COLO829 (cell line): Measurements from ENCODE around the gene UBL4A.
"Not testable (repeated sequence)": the region's sequence is repeated elsewhere in the genome, so short reads cannot be mapped to it uniquely, and the experiment has no call there.

Experiments used
- DNase-seq: peaks from one replicate; pipeline ENCODE4 v3.0.0; 2012; ENCODE audit warnings: low spot score

Gene UBL4A

DNA sequence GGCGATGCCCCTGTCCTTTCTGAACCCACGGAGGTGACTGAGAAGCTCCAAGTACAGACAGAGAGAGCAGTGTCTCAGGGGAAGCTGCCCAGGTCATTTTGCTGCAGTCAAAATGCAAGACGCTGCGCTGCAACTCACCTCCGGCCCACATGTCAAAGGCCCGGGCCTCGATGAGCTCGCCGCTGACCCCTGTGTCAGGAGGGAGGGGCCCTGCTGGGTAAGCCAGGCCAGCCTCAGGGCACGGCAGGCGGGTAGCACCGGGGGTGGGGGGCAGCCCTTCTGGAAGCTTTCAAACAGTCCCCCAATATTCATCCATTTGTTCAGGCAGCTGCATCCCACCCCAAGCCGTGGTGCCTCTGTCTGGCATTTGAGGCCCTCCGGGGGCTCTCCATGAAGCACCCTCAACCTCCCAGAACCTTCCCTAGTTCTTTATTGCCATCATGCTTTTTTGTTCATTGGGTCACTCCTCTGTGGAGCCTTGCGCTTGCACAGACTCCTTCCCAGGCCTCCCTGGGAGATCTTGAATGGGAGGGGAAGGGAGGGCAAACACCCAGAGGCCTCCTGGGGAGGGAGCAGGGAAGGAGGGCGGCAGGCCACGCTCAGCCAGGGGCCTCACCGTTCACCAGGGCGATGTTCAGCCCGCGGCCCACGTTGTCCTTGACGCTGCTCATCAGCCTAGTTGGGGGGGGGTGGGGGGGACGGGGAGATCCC is 21.4 kb upstream of the UBL4A start:
- DNase-seq, result no peak

DNA sequence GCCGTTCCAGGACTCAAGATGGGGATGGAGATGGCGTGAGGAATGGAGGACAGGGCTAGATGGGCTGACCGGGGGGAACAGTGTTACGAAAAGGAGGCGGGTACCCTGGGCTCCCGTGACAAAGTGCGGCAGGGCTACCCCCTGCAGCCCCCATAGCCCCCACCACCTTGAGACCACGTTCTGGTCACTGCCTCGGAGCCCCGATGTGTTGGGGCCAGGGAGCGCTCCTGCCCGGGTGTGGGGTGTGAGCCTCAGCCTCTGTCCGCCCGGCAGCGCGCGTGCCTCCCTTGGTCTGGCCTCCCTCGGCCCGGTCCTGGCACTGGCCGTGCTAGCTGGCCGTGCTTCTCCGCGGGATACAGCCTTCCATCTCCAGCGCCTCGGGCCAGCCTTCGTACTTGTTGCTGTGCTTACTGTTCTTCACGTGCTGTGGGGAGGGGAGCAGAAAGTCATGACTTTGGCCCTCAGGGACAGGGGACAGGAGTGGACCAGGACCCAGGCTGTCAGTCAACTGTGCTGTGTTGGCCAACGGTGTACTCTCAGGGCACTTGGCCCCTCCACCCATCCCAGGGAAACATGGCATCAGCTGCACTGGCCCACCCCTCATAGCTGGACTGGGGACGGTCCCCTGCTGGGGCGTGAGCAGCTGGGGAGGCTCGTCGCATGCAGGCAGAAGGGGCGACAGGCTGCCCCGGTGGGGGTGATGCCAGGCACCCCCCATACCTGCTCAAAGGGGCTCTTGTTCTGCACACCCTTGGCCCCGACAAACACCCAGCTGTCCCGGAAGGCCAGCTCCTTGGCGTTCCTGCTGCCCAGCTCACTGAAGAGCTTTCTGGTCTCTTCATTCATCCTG is 20.3 kb upstream of the UBL4A start:
- DNase-seq, result no peak

DNA sequence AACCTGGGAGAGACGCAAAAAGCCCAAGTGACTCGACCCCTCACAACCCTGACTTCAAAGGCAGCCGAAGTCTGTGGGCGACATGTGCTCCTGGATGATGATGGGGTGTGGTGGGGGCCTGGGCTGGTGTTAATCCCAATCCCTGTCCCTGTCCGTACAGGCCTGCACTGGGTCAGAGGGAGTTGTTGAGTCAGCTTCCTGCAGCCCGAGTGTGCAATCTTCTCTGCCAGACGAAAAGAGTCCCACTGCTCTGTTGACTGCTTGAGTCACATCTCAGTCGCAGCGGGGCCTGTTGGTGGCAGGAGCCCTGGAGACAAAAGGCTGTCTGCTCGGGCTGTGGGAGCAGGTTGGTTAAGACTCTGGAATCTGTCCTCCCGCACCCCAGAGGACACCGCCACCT is 19.3 kb upstream of the UBL4A start:
- no peak for DNase-seq

DNA sequence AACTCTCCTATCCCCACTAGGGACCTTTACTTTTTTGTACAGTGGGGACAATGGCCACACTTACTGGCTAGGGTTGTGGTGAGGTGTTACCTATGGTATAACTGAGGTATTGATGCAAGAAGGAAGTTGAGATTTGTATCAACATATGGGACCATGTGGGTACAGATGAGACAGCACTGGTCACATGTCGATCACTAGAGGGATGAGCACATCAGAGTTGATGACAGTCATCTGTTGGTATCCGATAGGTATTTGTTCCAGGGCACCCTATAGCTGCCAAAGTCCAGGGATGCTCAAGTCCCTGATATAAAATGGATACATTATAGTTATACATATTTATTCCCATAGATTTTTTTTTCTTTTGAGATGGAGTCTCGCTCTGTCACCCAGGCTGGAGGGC is 16.6 kb upstream of the UBL4A start:
- DNase-seq, result no peak

DNA sequence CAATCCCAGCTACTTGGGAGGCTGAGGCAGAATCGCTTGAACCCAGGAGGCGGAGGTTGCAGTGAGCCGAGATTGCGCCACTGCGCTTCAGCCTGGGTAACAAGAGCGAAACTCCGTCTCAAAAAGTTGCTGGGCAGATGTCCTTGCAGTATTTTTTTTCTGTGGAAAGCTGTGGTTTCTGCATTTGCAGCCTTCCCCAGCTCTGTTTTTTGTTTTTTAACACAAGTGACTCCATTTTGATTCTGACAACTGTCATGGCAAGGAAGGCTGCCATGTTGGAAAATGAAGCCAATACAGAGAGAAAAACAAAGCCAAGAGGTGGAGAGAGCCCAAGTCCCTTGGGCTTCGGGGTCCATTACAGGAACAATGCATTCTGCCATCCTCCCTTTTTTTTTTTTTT is 15.7 kb upstream of the UBL4A start:
- DNase-seq, result no peak

DNA sequence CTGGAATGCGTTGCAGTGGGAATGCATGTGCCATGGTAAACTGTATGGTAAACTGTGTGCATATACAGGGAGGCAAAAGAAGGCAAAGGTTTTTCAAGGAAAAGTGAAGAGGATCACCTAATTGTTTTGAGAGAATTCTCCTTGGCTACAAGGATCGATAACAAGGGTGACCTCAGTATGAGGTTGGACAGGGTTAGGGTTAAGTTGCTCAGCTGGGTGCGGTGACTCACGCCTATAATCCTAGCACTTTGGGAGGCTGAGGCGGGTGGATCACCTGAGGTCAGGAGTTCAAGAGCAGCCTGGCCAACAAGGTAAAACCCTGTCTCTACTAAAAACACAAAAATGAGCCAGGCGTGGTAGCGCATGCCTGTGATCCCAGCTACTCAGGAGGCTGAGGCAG is 15.0 kb upstream of the UBL4A start:
- DNase-seq, result not testable (repeated sequence)

DNA sequence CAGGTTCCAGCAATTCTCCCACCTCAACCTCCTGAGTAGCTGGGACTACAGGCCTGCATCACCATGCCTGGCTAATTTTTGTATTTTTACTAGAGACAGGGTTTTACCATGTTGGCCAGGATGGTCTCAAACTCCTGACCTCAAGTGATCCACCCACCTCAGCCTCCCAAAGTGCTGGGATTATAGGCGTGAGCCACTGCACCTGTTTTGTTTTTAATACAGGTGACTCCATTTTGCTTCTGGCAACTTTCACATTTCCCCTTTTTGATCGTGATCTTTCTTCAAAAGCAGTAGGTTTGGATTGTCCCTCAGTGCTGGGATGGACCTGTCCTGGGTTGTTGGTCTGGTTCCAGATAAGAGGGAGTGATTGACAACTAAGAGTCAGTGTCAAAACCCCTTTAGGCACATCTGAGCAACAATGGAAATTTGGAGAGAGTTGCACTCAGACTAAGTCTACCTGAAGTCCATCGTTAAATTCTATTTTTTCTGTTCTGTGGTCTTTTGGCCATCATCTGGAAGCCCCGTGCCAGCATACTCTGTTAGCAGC is 10.2 kb upstream of the UBL4A start:
- not testable (repeated sequence) for DNase-seq

DNA sequence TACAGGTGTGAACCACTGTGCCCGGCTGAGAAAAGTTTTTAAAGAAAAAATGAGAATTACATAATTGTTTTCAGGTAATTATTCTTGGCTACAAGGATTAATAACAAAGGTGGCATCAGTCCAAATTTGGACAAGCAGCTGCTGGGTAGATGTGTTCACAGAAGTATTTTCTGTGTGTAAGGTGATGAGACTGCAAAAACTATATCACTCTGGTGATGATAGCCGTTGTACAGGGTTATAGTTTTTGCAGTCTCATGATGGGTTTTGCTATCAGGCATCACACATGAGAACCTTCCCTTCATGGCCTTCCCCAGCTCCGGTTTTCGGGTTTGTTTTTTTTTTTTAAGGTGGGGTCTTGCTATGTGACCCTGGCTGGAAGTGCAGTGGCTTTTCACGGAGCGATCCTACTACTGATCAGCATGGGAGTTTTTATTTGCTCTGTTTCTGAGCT is 9.1 kb upstream of the UBL4A start:
- DNase-seq, result no peak

DNA sequence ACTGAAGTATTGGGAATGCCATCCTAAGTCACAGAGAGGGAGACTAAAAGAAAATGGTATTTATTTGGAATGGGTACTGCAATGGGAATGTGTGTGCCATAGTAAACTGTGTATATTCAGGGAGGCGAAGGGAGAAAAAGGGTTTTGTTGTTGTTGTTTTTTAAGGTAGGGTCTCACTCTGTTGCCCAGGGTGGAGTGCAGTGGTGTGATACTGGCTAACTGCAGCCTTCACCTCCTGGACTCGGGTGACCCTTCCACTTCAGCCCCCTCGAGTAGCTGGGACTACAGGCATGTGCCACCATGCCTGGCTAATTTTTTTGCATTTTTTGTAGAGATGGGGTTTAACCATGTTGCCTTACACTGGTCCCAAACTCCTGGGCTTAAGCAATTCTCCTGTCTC is 8.3 kb upstream of the UBL4A start:
- no peak for DNase-seq

DNA sequence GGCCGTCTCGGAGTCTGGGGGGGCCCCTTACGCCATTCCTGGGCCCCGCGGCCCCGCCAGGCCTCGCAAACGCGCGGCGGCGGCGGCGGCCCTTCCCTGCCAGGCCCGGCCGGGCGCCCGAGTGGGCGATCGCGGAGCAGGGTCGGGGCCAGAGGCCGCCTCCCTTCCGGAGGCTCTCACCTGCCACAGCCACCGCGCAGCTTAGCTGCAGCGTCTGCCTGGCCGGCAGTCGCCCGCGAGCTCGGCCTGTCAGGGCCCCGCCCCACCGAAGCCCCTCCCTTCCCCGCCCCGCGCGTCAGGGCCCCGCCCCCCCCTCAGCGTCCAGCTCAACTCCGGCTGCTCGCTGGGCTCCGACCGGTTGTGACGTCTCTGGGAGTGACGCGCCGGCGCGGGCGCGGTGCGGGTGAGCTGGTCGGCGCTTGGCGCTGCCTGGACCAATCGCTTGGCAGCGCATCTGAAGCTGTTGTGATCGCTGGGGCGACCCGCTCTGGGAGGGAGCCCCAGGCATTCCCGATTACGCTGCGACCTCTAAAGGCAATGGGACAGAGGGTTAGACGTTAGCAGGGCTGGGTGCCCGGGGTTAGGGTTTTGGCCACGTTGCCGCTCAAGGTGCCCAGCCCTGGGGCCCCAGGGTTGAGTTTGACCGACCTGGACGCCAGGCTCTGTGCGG is 4.1 kb upstream of the UBL4A start, which contains the start of gene SLC10A3:
Gene SLC10A3 (minus strand): TSS at position 216 of the 670 bp plus-strand sequence. CDS start 1,689 bp downstream, outside the sequence.
- peak; percentile 86 for DNase-seq

DNA sequence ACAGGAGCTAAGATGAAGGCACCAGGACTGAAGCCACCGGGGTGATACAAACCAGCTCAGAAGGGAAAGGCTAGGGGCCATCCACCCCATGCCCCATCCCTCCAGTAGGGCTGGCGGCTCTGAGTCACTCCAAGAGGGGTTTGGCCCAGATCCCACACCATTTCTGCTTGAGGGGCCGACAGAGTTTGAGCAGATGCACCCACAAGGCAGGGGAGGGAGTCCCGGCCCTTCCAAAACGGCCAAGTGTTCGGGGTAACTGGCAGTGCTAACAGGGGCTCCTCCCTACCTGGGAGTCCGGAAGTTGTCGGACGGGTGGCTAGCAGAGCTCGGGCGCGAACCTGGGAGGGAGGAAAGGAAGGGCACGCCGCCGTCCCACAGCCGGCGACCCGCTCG is 3.6 kb upstream of the UBL4A start:
- no peak for DNase-seq

DNA sequence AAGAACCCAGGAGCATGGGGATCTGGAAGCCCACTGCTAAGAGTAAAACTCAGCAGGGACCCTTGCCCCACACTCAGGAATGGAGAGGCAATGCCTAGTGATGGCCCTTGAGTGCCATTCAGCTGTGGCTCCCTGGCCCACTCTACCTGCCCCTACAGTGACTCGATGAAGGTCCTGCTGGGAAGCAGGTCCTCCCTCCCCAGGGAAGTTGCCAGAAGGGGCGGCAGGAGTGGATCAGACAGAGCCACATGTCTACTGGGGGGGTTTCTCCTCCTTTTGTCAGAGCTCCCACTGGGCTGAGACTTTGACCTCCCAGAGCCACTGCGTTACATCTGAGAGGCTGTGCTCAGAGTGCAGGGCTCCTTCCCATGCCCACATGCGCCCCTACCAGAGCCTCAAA is 2.8 kb upstream of the UBL4A start:
- no peak for DNase-seq

DNA sequence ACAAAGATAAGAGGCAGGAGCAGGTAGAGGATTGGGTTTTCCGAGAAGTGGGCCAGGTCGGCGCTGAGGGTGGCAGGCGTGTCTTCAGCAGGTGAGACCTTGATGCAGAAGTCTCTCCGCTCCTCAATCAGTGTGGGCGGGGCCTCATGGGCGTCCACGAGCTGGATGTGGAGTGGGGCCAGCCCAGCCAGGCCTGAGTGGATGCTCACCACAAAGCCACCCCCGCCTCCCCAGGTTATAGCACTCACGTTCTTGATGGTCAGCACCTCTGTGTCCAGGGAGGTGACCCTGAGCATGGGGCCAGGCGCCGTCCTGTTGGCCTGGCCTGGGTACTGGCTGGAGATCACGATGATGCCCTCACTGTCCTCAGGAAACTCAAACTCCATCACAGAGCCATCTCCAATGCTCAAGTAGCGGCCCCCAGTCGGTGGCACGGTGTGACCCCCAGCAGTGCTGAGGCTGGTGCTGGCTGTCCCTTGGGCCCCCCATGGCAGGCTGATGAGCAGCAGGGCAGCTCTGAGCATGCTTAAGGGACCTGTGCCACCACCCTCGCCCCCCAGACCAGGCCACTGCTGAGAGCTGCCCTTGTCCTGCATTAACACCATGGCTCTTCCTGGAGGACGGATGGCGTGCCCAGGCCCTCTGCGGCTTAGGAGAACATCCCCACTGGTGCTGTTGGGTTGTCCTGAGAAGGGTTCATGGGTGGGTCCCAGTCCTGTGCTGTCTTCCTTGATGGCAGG is 2.1 kb upstream of the UBL4A start:
- DNase-seq, result no peak

DNA sequence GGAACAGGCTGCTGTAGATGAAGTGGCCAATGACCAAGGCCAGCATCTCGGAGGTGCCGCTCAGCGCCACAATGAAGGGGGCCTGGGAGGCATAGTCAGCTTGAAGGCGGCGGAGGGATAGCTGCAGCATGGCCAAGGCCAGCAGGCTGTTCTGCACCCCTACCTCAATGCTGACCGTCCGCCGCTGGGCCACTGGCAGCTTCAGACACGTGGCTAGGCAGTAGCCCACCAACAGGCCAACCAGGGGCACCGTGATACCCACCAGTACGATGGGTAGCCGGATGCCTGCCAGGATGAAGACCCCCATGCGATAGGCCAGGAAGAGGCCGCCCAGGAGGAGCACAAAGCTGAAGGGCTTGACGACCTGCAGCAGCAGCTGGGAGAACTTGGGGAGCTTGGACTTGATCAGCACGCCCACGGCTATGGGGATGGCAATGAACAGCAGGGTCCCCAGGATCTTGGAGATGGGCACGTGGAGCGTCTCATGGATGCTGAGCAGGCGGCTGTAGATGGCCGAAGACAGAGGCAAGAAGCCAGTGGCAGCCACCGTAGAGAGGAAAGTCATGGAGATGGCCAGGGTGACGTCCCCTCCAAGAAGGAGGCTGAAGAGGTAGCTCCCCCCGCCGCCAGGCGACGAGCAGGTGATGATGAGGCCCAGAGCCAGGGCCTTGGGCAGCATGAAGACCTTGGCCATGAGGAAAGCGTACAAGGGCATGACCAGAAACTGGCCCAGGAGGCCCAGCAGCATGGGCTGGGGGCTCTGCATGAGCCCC is 1.3 kb upstream of the UBL4A start:
- no peak for DNase-seq

DNA sequence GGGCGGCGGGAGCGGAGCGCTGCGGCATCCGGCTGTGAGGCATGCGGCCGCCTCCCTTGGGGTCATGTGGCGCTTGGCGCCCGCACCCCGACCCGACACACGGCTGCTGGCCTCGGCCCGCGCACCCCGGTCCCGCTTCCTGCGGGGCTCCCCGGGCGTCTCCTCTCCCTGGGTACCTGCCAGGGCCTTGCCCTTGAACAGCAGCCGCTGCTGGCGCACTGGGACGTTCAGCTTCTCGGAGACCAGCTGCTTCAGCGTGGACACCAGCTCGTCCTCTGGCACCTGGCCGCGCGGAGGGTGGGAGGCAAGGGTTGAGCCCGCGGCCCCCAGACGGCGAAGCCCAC is 391 bp downstream of the UBL4A start:
- no peak for DNase-seq

DNA sequence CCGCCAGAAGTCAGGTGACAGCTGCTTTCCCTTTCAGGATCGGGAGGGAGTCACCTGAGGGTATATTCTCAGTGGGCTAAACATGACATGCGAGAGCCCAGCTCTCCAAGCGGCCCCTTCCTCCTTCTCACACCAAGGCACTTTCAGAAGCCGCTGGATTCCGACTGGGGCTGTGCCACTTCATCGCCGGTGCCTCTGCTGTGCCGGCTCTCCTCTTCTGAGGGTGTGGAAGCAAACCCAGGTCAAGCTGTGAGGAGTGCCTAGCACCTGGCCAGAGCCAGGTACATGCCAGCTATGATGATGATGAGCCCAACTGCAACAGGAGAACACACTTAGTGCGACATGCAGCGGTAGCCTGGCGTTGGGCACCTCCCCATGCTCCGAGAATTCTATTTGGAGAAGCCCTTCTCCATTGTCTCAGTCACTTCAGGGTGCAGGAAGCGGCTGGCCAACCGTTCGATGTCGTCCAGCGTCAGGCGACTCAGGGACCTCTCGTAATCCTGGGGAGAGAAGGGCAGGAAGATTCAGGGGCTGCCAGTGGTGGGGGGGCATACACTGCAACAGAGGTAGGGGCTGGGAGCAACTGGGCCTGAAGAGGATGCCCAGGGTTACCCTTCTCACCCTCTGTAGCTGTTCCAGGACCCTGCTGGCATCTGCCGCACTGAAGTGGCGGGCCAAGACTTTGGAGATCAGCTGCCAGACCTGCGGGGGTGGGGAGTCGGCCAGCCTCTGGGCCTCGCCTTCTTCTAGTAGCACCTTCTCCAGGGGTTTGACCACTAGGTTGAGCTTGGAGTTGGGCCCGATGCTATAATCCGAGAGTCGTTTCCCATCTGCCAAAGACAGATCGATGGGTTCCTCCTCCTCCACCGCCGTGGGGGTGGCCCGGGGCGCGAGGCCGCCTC is 1.0 kb downstream of the UBL4A start:
- DNase-seq, result no peak

DNA sequence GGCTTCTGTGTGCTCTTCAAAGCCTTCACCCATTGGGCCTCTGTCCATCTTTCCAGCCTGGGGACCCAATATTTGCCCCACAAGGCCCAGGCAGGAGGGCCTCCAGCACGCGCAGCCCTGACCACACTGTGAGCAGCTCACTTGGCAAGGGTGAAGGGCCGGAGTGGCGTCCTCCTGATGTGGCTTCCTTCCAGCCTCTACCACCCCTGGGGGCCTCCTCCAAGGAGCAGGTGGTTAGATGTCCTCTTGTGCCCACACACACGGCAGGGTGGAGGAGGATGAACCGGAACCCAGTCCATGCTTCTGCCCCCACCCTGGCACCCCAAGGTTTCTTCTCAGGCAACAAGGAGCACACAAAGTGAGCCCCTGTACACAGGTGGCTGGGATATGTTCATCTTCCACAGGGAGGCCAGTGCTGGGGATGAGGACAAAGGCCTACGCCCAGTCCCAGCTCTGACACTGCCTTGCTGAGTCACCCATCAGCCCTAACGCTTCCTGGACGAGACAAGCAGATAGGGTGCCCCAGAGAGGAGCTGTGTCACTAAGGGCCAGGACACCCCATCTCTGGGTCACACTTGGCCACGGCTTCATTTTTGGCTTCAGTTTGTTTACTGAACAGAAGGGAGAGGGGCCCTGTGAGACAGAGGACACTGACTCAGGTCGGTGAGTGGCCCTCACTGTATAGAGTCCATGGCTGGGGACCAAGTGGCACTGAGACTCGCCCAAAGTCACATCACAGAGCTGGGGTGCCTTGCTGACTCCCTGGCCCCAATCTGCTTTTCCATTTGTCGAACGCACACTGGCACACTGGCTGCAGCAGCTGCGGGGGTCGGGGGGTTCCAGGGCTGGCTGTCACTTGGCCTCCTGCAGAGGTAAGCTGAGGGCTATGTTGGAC is 1.9 kb downstream of the UBL4A start:
- DNase-seq, result no peak

DNA sequence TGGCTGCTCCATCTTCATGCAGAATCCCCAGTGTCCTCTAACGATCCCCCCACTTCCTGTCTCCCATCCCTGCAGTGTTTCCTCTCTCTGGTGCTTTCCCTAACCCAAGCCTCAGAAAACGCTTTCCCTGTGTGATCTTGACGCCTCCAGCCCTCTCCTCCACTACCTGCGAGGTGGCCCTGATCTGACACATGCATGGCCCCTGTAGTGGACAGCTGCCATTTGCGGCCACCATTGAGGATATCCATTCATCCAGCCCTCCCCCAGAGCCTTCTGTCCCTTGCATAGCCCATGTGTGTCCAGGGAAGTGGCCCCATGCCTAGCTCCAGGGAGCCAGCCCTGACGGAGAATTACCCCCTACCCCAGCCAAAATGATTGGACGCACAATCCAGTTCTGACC is 3.1 kb downstream of the UBL4A start:
- DNase-seq, result no peak

DNA sequence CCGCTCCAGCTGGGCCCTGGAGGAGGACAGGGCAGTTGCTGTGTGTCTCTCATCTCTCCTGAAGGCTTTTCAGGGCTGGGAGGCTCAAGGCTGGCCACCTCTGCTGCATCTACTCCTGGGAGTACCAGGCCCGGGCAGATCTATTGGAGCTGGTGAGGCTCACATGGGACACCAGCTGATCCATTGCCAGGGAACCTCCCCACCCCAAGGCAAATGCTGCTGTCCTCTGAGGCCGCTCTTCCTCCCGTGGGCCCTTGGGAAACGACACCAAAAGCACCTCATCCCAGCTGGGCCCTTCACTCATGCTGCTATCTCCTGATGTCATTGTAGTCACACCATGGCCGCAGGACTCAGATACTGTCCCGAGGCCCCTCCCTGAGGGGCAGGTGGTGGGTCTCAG is 3.6 kb downstream of the UBL4A start:
- DNase-seq, result no peak
